ENCODE measurements around the gene RSPH9.

Gene RSPH9

DNA sequence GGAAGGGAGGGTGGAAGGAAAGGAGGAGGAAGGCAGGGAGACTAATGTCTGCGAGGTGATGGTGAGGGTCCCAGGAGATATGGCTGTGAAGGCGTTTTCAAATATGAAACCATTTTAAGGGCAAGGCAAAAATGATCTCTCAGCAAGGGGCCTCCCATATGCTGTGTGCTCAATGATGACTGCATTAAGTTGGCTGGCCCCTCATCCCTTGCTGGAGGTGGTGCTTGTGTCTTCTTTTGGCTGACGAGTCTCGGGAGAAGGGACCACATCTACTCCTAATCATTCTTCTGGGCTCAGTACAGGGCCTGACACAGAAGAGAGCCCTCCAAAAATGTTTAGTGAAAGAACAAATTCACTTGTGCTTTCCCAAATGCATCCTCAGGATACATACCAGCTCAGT is 65.7 kb downstream of the RSPH9 start:
- Mint-ChIP-seq H3K4me1 (ENCODE audit: low read depth) (peaks cover 57% of the 10 kb centered on the region), H3K4me3 (no peak overlapping the region), H3K9me3 (no peaks in the 10 kb centered on the region), H3K36me3 (ENCODE audit: low read depth) (no peaks in the 10 kb centered on the region), H3K27me3 (peaks cover 69% of the 10 kb centered on the region), H3K27ac (no peak overlapping the region)
- intact Hi-C loops (cut with micrococcal nuclease): no loop called here

GRCh38 chr6:43712579-43712978 is 67.7 kb downstream of the RSPH9 start:
- H3K27me3 Mint-ChIP-seq: peaks cover 78% of the 10 kb centered on the region
- no peak overlapping the region for H3K4me3 Mint-ChIP-seq
- intact Hi-C loops (cut with micrococcal nuclease): no loop called here
- no peaks in the 10 kb centered on the region for H3K36me3 Mint-ChIP-seq (ENCODE audit: low read depth)
- peaks cover 37% of the 10 kb centered on the region for H3K4me1 Mint-ChIP-seq (ENCODE audit: low read depth)
- H3K9me3 Mint-ChIP-seq: no peaks in the 10 kb centered on the region
- no peak overlapping the region for H3K27ac Mint-ChIP-seq

DNA sequence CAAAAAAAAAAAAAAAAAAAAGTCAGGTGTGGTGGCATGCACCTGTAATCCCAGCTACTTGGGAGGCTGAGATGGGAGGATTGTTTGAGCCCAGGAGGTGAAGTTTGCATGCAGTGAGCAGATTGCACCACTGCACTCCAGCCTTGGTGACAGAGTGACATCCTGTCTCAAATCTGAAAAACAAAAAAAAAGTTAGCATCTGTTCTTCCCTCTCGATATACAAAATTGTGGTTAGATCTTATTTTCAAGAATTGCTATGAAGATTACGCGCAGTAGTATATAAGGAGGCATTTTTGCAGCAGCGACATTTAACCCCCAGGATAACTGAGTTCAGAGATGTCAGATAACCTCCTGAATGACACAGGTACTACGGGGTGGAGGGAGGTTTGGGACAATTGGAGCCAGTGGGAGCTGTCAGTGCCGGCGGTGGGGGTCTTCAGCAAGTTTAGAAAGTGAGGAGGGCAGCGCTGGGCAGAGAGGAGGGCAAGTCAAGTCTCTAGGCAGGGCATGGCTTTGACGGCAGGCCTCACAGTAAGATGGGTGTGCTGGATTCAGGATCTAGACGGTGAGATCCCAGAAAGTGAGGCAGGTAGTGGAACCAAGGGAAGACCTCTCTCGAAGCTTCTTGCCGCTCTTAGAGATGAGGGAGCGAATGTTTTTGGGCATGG is 68.9 kb downstream of the RSPH9 start:
- intact Hi-C loops (cut with micrococcal nuclease): no loop called here
- Mint-ChIP-seq H3K36me3 (ENCODE audit: low read depth) (no peaks in the 10 kb centered on the region), H3K4me1 (ENCODE audit: low read depth) (peaks cover 31% of the 10 kb centered on the region), H3K9me3 (no peaks in the 10 kb centered on the region), H3K27ac (no peak overlapping the region), H3K27me3 (peaks cover 85% of the 10 kb centered on the region), H3K4me3 (no peak overlapping the region)

DNA sequence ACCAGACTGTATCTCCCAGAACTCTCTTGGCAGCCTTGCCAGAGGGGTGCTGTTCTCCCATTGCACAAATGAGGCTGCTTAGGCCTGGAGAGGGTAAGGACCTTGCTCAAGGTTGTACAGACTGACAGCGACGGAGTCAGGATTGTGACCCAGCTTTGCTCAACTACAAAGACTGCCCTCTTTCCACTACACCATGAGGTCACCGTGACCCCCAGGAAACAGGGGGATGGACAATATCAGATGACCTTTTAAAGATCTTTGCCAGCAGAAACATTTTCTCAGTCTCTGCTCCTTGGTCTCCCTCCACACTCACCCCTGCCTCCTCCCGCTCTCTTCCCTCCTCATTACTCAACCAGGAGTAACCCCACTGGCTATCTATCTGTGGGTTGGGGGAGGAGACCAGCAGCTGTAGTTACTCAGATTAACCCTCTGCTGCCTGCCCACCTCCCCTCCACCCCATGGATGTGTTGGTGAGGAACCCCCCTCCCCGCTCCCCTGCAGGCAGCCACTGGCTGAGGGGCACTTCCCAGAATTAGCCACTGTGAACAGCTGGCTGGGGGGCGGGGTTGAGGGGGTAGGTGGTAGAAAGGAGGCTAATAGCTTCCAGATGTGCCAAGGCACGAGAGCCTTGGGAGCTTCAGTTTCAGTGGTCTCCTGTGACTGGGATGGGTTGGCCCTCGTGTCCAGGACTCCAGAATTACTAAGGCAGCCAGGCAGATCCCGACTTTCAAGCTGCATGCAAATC is 69.6 kb downstream of the RSPH9 start:
- peaks cover 85% of the 10 kb centered on the region for H3K27me3 Mint-ChIP-seq
- H3K36me3 Mint-ChIP-seq (ENCODE audit: low read depth): no peaks in the 10 kb centered on the region
- peaks cover 24% of the 10 kb centered on the region for H3K4me1 Mint-ChIP-seq (ENCODE audit: low read depth)
- no peaks in the 10 kb centered on the region for H3K9me3 Mint-ChIP-seq
- H3K27ac Mint-ChIP-seq: no peak overlapping the region
- H3K4me3 Mint-ChIP-seq: no peak overlapping the region
- intact Hi-C loops (cut with micrococcal nuclease): no loop called here

- Mint-ChIP-seq H3K36me3 (ENCODE audit: low read depth) (no peaks in the 10 kb centered on the region), H3K27me3 (peaks cover 86% of the 10 kb centered on the region), H3K4me3 (no peak overlapping the region), H3K9me3 (no peaks in the 10 kb centered on the region), H3K27ac (no peak overlapping the region), H3K4me1 (ENCODE audit: low read depth) (peaks cover 16% of the 10 kb centered on the region)
- intact Hi-C loops (cut with micrococcal nuclease): no loop called here
Observed at GRCh38 chr6:43715056-43715788, 70.4 kb downstream of the RSPH9 start.

GRCh38 chr6:43716099-43716498 is 71.3 kb downstream of the RSPH9 start:
- H3K36me3 Mint-ChIP-seq (ENCODE audit: low read depth): no peaks in the 10 kb centered on the region
- intact Hi-C loops (cut with micrococcal nuclease): no loop called here
- peaks cover 86% of the 10 kb centered on the region for H3K27me3 Mint-ChIP-seq
- no peak overlapping the region for H3K4me3 Mint-ChIP-seq
- no peaks in the 10 kb centered on the region for H3K9me3 Mint-ChIP-seq
- H3K27ac Mint-ChIP-seq: no peak overlapping the region
- peaks cover 8% of the 10 kb centered on the region for H3K4me1 Mint-ChIP-seq (ENCODE audit: low read depth)

DNA sequence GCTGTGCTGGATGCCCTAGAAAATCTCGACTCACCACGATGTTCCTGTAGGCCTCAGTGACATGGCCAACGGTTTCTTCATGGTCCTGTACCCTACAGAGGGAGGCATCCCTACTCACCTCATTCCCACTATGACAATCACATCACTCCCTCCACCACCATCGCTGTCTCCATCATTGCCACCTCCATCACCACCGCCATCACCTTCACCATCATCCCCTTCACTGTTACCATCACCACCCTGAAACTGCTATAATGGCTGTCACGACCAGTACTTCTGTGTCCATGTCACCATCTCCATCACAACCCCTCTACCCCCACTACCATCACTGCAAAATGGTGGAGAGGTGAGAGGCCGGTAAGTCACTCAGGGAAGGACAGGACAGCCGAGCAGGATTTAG is 72.6 kb downstream of the RSPH9 start:
- H3K27ac Mint-ChIP-seq: no peak overlapping the region
- no peaks in the 10 kb centered on the region for H3K36me3 Mint-ChIP-seq (ENCODE audit: low read depth)
- no peak overlapping the region for H3K4me3 Mint-ChIP-seq
- H3K9me3 Mint-ChIP-seq: no peaks in the 10 kb centered on the region
- intact Hi-C loops (cut with micrococcal nuclease): no loop called here
- peaks cover 2% of the 10 kb centered on the region for H3K4me1 Mint-ChIP-seq (ENCODE audit: low read depth)
- peaks cover 86% of the 10 kb centered on the region for H3K27me3 Mint-ChIP-seq

- no peak overlapping the region for H3K4me3 Mint-ChIP-seq
- no peak overlapping the region for H3K27ac Mint-ChIP-seq
- no peaks in the 10 kb centered on the region for H3K36me3 Mint-ChIP-seq (ENCODE audit: low read depth)
- H3K4me1 Mint-ChIP-seq (ENCODE audit: low read depth): peaks cover 6% of the 10 kb centered on the region
- H3K9me3 Mint-ChIP-seq: no peaks in the 10 kb centered on the region
- intact Hi-C loops (cut with micrococcal nuclease): no loop called here
- peaks cover 86% of the 10 kb centered on the region for H3K27me3 Mint-ChIP-seq
Observed at GRCh38 chr6:43717822-43718221, 73.0 kb downstream of the RSPH9 start.

- Mint-ChIP-seq H3K27ac (no peak overlapping the region), H3K4me1 (ENCODE audit: low read depth) (peaks cover 13% of the 10 kb centered on the region), H3K4me3 (no peak overlapping the region), H3K9me3 (no peaks in the 10 kb centered on the region), H3K36me3 (ENCODE audit: low read depth) (no peaks in the 10 kb centered on the region), H3K27me3 (peaks cover 86% of the 10 kb centered on the region)
- intact Hi-C loops (cut with micrococcal nuclease): no loop called here
Observed at GRCh38 chr6:43718387-43719105, 73.7 kb downstream of the RSPH9 start.

- Mint-ChIP-seq H3K36me3 (ENCODE audit: low read depth) (no peaks in the 10 kb centered on the region), H3K4me1 (ENCODE audit: low read depth) (peaks cover 23% of the 10 kb centered on the region), H3K27me3 (peaks cover 80% of the 10 kb centered on the region), H3K4me3 (no peak overlapping the region), H3K27ac (no peak overlapping the region), H3K9me3 (no peaks in the 10 kb centered on the region)
- intact Hi-C loops (cut with micrococcal nuclease): no loop called here
Observed at GRCh38 chr6:43719511-43719910, 74.7 kb downstream of the RSPH9 start.

DNA sequence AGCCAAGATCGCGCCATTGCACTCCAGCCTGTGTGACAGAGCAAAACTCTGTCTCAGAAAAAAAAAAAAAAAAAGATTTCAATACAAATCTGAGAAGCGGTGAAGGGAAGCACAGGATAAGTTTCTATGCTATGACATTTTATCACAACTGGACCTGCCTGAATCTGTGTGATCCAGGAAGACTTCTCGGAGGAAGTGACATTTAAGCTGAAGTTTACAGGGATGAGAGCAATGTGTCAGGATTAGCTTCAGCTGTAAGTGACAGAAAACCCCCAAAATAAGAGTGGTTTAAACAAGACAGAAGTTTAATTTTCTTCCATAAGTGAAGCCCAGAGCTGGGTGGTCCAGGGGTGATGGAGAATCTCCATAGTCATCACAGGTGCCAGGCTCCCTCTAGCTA is 76.2 kb downstream of the RSPH9 start:
- intact Hi-C loops (cut with micrococcal nuclease): no loop called here
- Mint-ChIP-seq H3K36me3 (ENCODE audit: low read depth) (no peaks in the 10 kb centered on the region), H3K27me3 (peaks cover 83% of the 10 kb centered on the region), H3K27ac (no peak overlapping the region), H3K4me1 (ENCODE audit: low read depth) (peaks cover 38% of the 10 kb centered on the region), H3K4me3 (no peak overlapping the region), H3K9me3 (no peaks in the 10 kb centered on the region)
